SK-N-SH treated with all-trans-retinoic acid at 6 μM for 48 hours (cell line): ENCODE data around the gene MACF1.

Experiments used
- ATAC-seq: fragments of 200-7000 bp; cut with Tn5 transposase; 3 replicates; pipeline ENCODE4 v1.9.1; 2020; ENCODE audit warnings: mild to moderate bottlenecking, moderate library complexity
- ARNTL ChIP-seq: fragments of 450-650 bp; formaldehyde crosslinking; IDR thresholded peaks from 2 replicates; pipeline ENCODE4 v1.5.0; 2020; ENCODE audit warnings: low read depth, mild to moderate bottlenecking, moderate library complexity, borderline replicate concordance
- BACH2 ChIP-seq: fragments of 250-450 bp; sonication (Bioruptor Pico); IDR thresholded peaks from 2 replicates; pipeline ENCODE4 v1.9.0; 2021; ENCODE audit warnings: mild to moderate bottlenecking, borderline replicate concordance
- CSDC2 ChIP-seq: fragments of 250-450 bp; sonication (Bioruptor Pico); IDR thresholded peaks from 2 replicates; pipeline ENCODE4 v1.5.0; 2020; ENCODE audit warnings: mild to moderate bottlenecking, moderate library complexity
- CSRNP3 ChIP-seq: fragments of 250-450 bp; sonication (Bioruptor Pico); IDR thresholded peaks from 2 replicates; pipeline ENCODE4 v1.5.1; 2021; ENCODE audit warnings: mild to moderate bottlenecking, moderate library complexity
- ESRRG ChIP-seq: fragments of 250-450 bp; sonication (Bioruptor Pico); IDR thresholded peaks from 2 replicates; pipeline ENCODE4 v1.6.1; 2021; ENCODE audit warnings: mild to moderate bottlenecking
- ISL1 ChIP-seq: fragments of 250-450 bp; sonication (Bioruptor Pico); IDR thresholded peaks from 2 replicates; pipeline ENCODE4 v2.1.2; 2022; ENCODE audit warnings: mild to moderate bottlenecking, moderate library complexity
- OSR1 ChIP-seq: fragments of 250-450 bp; sonication (Bioruptor Pico); IDR thresholded peaks from 2 replicates; pipeline ENCODE4 v1.8.0; 2022; ENCODE audit warnings: moderate library complexity, mild to moderate bottlenecking, inconsistent platforms
- POU6F1 ChIP-seq: fragments of 250-450 bp; sonication (Bioruptor Pico); IDR thresholded peaks from 2 replicates; pipeline ENCODE4 v1.8.0; 2021; ENCODE audit warnings: low read depth, mild to moderate bottlenecking, moderate library complexity, borderline replicate concordance
- PPARA ChIP-seq: fragments of 250-450 bp; sonication (Bioruptor Pico); IDR thresholded peaks from 2 replicates; pipeline ENCODE4 v1.5.0; 2020; ENCODE audit warnings: mild to moderate bottlenecking, borderline replicate concordance
- TCF4 ChIP-seq: fragments of 250-450 bp; sonication (Bioruptor Pico); IDR thresholded peaks from 2 replicates; pipeline ENCODE4 v1.8.0; 2021; ENCODE audit warnings: mild to moderate bottlenecking, moderate library complexity, borderline replicate concordance
- TOX ChIP-seq: fragments of 250-450 bp; sonication (Bioruptor Pico); IDR thresholded peaks from 2 replicates; pipeline ENCODE4 v1.8.0; 2021; ENCODE audit warnings: mild to moderate bottlenecking, moderate library complexity, borderline replicate concordance
- TSHZ2 ChIP-seq: fragments of 250-450 bp; sonication (Bioruptor Pico); IDR thresholded peaks from 2 replicates; pipeline ENCODE4 v1.5.0; 2020; ENCODE audit warnings: mild to moderate bottlenecking, moderate library complexity
- ZC3H10 ChIP-seq: fragments of 250-450 bp; sonication (Bioruptor Pico); IDR thresholded peaks from 2 replicates; pipeline ENCODE4 v1.5.1; 2021; ENCODE audit warnings: mild to moderate bottlenecking, moderate library complexity
- ZFP3 ChIP-seq: fragments of 250-450 bp; sonication (Bioruptor Pico); IDR thresholded peaks from 2 replicates; pipeline ENCODE4 v1.5.0; 2020; ENCODE audit warnings: mild to moderate bottlenecking, moderate library complexity
- ZFP30 ChIP-seq: fragments of 450-650 bp; formaldehyde crosslinking; IDR thresholded peaks from 2 replicates; pipeline ENCODE4 v1.5.0; 2022; ENCODE audit warnings: mild to moderate bottlenecking, moderate library complexity
- ZNF565 ChIP-seq: fragments of 450-650 bp; formaldehyde crosslinking; conservative IDR thresholded peaks from 2 replicates; pipeline ENCODE4 v1.5.0; 2020; ENCODE audit warnings: low read depth, mild to moderate bottlenecking, moderate library complexity
- ZNF70 ChIP-seq: fragments of 450-650 bp; formaldehyde crosslinking; IDR thresholded peaks from 2 replicates; pipeline ENCODE4 v1.5.0; 2020; ENCODE audit warnings: mild to moderate bottlenecking, moderate library complexity
- ZNF8 ChIP-seq: fragments of 450-650 bp; formaldehyde crosslinking; IDR thresholded peaks from 2 replicates; pipeline ENCODE4 v1.5.0; 2020; ENCODE audit warnings: mild to moderate bottlenecking, moderate library complexity
- TF ChIP-seq, protein P1 (sequence below): fragments of 250-450 bp; sonication (Bioruptor Pico); IDR thresholded peaks from 2 replicates; pipeline ENCODE4 v1.8.0; 2020; ENCODE audit warnings: mild to moderate bottlenecking, moderate library complexity, borderline replicate concordance
- TF ChIP-seq, protein P2 (sequence below): fragments of 250-450 bp; sonication (Bioruptor Pico); IDR thresholded peaks from 2 replicates; pipeline ENCODE4 v1.5.1; 2020; ENCODE audit warnings: low read depth, mild to moderate bottlenecking, moderate library complexity

Gene MACF1

GRCh38 chr1:39533442-39533841, 328.9 kb downstream of the MACF1 start:
- no peak for ATAC-seq
- TF ChIP-seq ZFP3 (CRISPR knock-in tag), result no peak
- TF ChIP-seq ZNF8 (CRISPR knock-in tag), result no peak
- TF ChIP-seq, protein P1, sequence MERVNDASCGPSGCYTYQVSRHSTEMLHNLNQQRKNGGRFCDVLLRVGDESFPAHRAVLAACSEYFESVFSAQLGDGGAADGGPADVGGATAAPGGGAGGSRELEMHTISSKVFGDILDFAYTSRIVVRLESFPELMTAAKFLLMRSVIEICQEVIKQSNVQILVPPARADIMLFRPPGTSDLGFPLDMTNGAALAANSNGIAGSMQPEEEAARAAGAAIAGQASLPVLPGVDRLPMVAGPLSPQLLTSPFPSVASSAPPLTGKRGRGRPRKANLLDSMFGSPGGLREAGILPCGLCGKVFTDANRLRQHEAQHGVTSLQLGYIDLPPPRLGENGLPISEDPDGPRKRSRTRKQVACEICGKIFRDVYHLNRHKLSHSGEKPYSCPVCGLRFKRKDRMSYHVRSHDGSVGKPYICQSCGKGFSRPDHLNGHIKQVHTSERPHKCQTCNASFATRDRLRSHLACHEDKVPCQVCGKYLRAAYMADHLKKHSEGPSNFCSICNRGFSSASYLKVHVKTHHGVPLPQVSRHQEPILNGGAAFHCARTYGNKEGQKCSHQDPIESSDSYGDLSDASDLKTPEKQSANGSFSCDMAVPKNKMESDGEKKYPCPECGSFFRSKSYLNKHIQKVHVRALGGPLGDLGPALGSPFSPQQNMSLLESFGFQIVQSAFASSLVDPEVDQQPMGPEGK, result no peak
- TF ChIP-seq, protein P2, sequence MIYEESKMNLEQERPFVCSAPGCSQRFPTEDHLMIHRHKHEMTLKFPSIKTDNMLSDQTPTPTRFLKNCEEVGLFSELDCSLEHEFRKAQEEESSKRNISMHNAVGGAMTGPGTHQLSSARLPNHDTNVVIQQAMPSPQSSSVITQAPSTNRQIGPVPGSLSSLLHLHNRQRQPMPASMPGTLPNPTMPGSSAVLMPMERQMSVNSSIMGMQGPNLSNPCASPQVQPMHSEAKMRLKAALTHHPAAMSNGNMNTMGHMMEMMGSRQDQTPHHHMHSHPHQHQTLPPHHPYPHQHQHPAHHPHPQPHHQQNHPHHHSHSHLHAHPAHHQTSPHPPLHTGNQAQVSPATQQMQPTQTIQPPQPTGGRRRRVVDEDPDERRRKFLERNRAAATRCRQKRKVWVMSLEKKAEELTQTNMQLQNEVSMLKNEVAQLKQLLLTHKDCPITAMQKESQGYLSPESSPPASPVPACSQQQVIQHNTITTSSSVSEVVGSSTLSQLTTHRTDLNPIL (CRISPR knock-in tag), result no peak
- TF ChIP-seq OSR1 (CRISPR knock-in tag), result no peak
- TF ChIP-seq ZNF565 (CRISPR knock-in tag), result no peak
- no peak for TF ChIP-seq ESRRG (CRISPR knock-in tag)
- TF ChIP-seq POU6F1 (CRISPR knock-in tag), result no peak
- TF ChIP-seq ZC3H10, result no peak
- TF ChIP-seq ISL1 (CRISPR knock-in tag), result no peak
- no peak for TF ChIP-seq TSHZ2 (CRISPR knock-in tag)
- TF ChIP-seq ZFP30 (CRISPR knock-in tag), result no peak
- no peak for TF ChIP-seq TOX (CRISPR knock-in tag)
- no peak for TF ChIP-seq TCF4 (CRISPR knock-in tag)
- no peak for TF ChIP-seq BACH2 (CRISPR knock-in tag)
- no peak for TF ChIP-seq ZNF70 (CRISPR knock-in tag)
- TF ChIP-seq CSRNP3 (CRISPR knock-in tag), result no peak
- TF ChIP-seq ARNTL (CRISPR knock-in tag), result no peak
- TF ChIP-seq CSDC2 (CRISPR knock-in tag), result no peak
- no peak for TF ChIP-seq PPARA
